ENCODE data around the gene SART3.

The SART3 gene, protein sequence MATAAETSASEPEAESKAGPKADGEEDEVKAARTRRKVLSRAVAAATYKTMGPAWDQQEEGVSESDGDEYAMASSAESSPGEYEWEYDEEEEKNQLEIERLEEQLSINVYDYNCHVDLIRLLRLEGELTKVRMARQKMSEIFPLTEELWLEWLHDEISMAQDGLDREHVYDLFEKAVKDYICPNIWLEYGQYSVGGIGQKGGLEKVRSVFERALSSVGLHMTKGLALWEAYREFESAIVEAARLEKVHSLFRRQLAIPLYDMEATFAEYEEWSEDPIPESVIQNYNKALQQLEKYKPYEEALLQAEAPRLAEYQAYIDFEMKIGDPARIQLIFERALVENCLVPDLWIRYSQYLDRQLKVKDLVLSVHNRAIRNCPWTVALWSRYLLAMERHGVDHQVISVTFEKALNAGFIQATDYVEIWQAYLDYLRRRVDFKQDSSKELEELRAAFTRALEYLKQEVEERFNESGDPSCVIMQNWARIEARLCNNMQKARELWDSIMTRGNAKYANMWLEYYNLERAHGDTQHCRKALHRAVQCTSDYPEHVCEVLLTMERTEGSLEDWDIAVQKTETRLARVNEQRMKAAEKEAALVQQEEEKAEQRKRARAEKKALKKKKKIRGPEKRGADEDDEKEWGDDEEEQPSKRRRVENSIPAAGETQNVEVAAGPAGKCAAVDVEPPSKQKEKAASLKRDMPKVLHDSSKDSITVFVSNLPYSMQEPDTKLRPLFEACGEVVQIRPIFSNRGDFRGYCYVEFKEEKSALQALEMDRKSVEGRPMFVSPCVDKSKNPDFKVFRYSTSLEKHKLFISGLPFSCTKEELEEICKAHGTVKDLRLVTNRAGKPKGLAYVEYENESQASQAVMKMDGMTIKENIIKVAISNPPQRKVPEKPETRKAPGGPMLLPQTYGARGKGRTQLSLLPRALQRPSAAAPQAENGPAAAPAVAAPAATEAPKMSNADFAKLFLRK

GRCh38 chr12:108560752-108561719 lies at the start of gene SART3:
SART3 (minus strand) TSS chr12:108561173; CDS start chr12:108561154, 19 bp downstream.
- peak within 1 kb of the TSS; percentile 98 for H3K4me3 ChIP-seq (ENCODE audit: low read length)
- TF ChIP-seq, protein P1, sequence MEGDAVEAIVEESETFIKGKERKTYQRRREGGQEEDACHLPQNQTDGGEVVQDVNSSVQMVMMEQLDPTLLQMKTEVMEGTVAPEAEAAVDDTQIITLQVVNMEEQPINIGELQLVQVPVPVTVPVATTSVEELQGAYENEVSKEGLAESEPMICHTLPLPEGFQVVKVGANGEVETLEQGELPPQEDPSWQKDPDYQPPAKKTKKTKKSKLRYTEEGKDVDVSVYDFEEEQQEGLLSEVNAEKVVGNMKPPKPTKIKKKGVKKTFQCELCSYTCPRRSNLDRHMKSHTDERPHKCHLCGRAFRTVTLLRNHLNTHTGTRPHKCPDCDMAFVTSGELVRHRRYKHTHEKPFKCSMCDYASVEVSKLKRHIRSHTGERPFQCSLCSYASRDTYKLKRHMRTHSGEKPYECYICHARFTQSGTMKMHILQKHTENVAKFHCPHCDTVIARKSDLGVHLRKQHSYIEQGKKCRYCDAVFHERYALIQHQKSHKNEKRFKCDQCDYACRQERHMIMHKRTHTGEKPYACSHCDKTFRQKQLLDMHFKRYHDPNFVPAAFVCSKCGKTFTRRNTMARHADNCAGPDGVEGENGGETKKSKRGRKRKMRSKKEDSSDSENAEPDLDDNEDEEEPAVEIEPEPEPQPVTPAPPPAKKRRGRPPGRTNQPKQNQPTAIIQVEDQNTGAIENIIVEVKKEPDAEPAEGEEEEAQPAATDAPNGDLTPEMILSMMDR (IDR thresholded peaks at IDR 0.05; ENCODE audit: insufficient read depth, low read depth, low read length, missing control alignments) = no peak
- peak; percentile 89 for DNase-seq (ENCODE audit: low read depth)

DNA sequence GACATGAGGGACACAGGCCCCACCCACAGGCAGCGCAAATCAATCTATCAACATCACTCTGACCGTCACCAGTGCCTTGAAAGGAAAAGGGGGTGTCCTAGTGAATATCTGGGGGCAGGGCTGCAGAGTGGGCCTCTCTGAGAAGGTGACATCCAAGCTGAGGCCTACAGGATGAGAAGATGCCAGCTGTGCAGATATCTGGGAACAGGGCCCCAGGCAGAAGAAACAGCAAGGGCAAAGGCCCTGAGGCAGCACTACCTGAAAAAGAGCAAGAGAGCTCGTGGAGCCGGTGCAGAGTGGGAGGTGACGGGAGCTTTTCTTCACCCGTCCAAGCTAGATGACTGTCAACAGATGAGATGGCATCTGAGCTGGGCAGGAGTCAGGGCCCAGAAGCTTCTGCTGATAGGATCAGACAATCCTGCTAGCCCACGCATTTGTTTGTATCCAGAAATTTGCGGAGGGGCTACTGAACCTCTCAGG lies 49.4 kb upstream of the SART3 start:
- no peak for DNase-seq (ENCODE audit: low read depth)
- TF ChIP-seq, protein P1 (IDR thresholded peaks at IDR 0.05; ENCODE audit: insufficient read depth, low read depth, low read length, missing control alignments) = no peak
- no peak overlapping the region for H3K4me3 ChIP-seq (ENCODE audit: low read length)

DNA sequence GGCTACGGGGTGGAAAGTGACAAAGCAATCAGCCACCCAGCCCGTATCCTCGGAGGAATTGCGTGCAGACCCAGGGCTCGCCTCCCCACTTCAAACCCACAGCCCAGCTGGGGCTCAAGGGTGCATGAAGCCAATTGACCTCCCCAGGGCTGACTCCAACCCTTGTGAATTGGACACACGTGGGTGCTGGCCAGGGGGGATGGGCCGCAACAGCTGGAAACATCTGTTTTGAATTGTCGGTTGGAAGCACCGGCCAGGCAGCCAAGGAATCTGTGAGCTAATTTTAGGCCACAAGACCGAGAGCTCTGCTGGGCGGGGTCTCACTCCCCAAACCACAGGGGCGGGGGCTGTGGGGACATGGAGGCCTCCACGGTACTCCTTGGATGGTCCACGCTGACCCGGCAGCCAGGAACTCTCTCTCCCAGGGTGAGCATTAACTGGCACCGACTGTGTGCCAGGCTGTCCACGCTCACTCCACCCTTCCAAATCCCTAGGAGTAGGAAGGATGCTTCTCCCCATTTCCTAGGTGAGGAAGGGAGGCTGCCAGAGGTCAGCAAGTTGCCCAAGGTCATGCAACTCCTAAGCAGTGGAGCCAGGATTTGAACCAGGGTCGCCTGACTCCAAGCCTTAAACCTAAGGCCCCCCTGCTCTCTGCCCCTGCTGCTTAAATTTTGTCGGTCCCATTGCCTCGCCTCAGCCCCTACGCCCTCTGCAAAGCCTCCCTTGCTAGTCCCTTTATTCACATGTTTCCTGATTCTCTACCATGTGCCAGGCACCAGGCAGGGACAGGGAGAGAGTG lies 48.8 kb upstream of the SART3 start:
- TF ChIP-seq, protein P1 (IDR thresholded peaks at IDR 0.05; ENCODE audit: insufficient read depth, low read depth, low read length, missing control alignments) = no peak
- DNase-seq (ENCODE audit: low read depth) = no peak
- H3K4me3 ChIP-seq (ENCODE audit: low read length) = no peak overlapping the region

GRCh38 chr12:108608616-108609015 lies 47.6 kb upstream of the SART3 start:
- DNase-seq (ENCODE audit: low read depth) = no peak
- no peak overlapping the region for H3K4me3 ChIP-seq (ENCODE audit: low read length)
- TF ChIP-seq, protein P1 (IDR thresholded peaks at IDR 0.05; ENCODE audit: insufficient read depth, low read depth, low read length, missing control alignments) = no peak

DNA sequence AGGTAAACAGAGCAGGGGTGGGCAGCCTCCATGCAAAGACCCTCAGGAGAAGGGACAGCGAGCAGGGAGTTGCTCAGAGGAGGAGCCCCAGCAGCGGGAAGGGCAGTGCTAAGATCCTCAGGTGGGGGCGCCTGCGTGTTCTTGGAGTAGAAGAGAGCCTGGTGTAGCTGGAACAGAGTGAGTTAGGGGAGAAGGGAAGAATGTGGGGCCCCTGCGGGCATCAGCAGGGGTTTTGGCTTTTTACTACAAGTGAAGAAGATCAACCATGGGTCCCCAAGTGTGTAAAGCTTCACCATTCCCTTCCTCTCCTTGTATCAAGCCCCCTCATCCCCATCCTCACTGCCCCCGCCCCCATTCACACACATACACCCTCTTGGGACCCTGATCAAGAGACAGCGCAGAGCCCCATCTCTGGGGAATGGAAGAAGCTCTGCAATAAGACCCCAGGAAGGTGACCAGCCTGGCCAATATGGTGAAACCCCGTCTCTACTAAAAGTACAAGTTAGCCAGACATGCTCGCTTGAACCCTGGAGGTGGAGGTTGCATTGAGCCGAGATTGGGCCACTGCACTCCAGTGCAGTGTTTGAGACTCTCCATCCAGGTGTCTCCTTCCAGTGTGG lies 47.1 kb upstream of the SART3 start:
- TF ChIP-seq, protein P1 (IDR thresholded peaks at IDR 0.05; ENCODE audit: insufficient read depth, low read depth, low read length, missing control alignments) = no peak
- no peak overlapping the region for H3K4me3 ChIP-seq (ENCODE audit: low read length)
- DNase-seq (ENCODE audit: low read depth) = no peak

Measured in epithelial cell of esophagus (primary cell).